DMS79 (cell line): ENCODE measurements around the gene LILRB2.
"Not testable (repeated sequence)": the region's sequence is repeated elsewhere in the genome, so short reads cannot be mapped to it uniquely, and the experiment has no call there.

ENCODE experiments used
- DNase-seq: peaks from one replicate; lab custom pipeline; 2025; lab: John Stamatoyannopoulos, UW

LILRB2 gene

GRCh38 chr19:54272181-54272580, 8.7 kb downstream of the LILRB2 start:
- DNase-seq: not testable (repeated sequence)

DNA sequence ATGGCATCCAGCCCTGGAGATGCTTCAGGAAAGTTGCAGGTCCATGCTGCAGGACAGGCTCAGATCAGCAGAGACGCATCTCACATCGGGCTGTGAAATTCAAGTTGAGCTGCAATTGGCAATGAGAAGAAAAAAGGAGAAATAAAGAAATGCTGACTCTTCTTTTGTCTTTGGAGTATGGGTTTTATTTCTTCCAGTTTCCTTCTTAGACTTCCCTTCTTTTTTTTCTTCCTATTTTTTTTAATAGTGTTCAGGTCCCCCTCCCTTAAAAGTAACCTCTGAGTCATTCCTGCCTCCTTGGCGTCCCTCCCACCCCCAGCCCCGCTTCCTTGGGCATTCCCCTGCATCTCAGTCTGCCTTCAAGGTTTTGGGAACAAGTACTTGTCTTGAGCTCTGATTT, 9.3 kb downstream of the LILRB2 start:
- not testable (repeated sequence) for DNase-seq

DNA sequence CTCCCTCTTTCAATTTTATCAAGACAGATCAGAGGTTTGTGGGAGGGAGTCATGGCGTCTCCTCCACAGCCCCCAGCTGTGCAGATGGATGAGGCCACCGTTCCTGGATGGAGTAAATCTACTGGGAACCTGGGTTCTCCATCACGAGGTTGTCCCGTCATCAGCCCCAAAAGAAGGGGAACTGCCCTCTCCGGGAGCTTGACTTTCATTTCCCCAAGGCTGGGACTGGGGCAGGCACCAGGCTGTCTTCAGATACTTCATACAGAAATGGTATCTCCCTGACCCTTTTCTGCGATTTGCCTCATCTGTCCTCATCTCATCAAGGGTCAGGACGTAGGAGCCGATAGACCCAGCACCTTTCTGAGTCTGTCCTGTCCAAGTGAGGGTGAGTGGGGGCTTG, 9.8 kb downstream of the LILRB2 start:
- no peak for DNase-seq

DNA sequence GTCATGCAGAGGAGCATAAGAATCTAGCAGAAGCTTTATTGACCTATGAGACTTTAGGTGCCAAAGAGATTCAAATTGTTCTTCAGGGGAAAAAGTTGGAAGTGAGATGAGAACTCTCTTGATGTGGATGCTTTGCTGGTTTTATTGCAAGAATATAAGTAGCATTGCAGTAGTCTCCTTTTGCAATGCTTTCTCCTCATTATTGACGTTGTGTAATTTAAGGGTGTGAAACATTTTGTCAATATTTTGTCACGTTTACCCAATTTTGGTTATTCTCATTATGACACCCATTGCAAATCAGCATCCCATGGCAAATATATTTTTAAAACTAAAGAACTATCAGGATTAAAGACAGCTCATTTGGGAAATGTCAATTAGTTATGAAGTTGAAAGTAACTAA, 12.0 kb downstream of the LILRB2 start:
- no peak for DNase-seq

DNA sequence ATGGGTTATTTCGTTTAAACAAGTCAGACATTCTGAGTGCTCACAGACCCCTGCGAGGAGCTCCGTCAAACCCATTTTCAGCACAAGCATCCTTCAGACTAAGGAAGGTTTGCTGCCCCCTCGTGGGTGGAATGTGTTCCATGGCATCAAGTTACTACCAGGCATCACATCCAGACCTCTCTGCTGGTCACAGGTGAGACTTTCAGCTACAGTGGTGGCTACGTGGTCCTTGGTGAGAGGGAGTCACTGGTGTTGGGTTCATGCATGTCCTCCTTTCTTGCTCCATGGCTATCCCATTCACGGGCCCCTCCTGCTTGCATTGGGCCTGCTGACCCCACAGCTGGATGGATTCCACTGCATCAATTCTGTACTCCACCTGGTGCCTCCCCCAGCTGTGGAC, 14.8 kb downstream of the LILRB2 start:
- DNase-seq: peak; percentile 46

DNA sequence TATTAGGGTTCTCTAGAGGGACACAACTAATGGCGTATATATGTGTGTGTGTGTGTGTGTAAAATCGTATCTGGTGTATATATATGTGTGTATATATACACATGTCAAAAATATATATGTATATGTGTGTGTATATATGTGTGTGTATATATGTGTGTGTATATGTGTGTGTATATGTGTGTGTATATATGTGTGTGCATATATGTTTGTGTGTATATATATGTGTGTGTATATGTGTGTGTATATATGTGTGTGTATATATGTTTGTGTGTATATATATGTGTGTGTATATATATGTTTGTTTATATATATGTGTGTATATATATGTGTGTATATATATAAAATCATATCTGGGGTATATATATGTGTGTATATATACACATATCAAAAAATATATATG, 18.4 kb downstream of the LILRB2 start:
- no peak for DNase-seq

DNA sequence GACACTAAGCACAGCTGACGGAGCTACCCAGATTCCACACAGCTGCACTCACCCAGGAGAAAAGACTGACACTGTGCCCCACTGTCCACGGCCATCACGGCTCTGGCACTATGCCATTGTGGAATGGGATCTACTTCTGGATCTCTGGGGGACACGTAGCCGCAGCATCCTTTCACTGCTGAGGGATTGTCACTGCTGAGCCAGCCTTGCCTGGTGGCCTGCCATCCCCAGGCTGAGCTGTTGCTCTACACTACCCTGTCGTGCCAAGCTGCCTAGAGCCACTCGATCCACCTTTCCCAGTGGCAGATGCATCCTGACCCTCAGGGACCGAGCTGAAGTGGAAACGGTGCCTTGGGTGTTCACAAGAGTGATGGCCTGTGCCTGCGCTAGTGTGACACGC, 18.8 kb downstream of the LILRB2 start:
- DNase-seq: no peak

DNA sequence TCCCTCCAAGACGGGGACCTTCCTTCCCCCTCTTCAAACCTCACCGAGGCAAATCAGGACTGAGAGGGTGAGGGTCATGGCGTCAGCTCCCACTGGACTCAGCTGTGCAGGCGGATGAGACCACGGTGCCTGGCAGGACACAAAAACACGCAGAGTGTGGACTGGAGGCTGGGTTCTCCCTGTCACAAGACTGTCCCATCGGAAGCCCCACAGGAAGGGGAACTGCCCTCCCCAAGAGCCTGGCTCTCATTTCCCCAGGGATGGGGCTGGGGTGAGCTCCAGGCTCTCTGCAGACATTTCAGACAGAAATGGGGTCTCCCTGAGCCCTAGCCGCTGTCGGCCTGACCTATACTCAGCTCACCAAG, 23.8 kb downstream of the LILRB2 start, which contains the start of gene LILRB5:
Gene LILRB5, minus strand, starts transcription at position 158 of the 365 bp plus-strand sequence. Its CDS starts 80 bp downstream, at position 78.
- DNase-seq: no peak

- no peak for DNase-seq
Observed at GRCh38 chr19:54256250-54257115, 24.4 kb downstream of the LILRB2 start.

DNA sequence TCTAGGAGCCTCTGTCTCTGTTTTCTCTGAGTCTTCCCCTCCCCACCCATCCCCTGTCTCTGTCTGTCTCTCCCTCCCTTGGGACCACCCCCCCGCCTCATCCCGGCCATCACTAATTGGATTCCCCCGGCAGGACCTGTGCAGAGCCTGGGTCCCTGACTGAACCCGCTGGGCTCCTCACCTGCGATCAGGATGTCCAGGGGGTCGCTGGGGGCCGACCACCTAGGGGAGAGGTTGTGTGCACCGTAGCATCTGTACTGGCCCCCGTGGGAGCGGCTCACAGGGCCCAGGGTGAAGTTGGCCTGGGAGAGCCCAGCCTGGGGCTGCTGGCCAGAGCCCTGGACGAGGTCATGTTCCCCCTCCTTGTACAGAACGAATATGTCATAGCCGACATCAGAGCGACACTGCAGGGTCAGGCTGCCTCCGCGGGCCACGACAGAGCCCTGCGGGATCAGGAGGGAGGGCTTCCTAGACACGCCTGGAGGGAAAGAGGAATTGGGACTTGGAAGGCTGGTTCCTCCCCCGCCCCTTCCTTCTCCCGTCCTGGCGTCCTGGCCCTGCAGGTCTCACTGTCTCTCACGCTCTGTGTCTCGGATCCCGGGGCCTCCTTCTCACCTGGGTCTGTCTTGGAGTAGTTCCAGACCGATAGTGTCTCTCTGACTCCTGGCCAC, 25.7 kb downstream of the LILRB2 start:
- no peak for DNase-seq

DNA sequence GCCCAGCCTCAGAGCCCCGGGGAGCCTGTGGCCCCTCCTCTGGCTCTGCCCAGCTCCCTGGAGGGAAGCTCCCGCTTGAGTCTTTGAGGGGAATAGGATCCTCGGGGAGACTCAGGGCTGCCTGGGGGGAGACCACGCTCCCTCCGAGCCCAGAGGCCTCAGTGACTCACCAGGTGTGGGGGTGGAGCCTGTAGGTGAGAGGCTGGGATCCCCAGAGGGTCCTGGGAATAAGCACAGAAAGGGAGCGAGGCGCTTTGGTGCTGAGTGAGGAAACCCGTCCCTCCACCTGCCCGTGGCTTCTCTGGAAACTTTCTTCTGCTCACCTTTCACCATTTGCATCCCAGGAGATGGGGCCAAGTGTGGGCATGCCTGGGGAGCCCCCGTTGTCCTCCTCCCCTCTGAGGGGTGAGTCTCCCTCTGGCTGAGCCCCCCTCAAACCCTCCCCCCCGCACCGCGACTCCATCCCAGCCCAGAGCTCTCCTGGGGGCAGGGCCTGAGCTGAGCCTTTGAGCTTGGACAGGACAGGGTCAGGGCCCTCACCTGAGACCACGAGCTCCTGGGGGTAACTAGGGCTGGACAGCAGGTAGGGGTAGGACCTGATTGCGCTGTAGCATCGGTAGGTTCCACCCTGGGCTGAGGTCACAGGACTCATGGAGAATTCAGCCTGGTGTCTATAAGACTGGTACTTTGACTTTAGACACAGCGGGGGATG, 26.6 kb downstream of the LILRB2 start:
- no peak for DNase-seq

- no peak for DNase-seq
Observed at GRCh38 chr19:54253331-54254194, 27.3 kb downstream of the LILRB2 start.

DNA sequence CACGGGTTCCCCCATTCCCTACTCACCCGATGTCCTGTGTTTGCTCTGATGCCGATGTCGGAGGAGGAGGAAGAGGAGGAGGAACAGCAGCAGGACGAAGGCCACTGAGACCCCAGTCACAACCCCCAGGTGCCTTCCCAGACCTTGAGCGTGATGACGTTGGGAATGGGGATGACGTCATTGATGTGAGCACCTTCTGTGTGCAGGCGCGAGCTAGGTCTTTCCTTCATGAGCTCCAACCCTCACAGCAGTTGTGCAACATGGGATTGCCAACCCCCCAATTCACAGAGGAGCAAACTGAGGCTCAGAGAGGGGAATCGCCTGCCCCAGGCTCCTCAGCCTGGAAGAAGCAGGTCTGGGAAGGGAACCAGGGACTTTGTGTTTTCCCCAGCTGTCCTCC, 28.1 kb downstream of the LILRB2 start:
- DNase-seq: no peak

- DNase-seq: no peak
Observed at GRCh38 chr19:54252243-54252642, 28.7 kb downstream of the LILRB2 start.

GRCh38 chr19:54248016-54248601, 32.8 kb downstream of the LILRB2 start:
- no peak for DNase-seq

- no peak for DNase-seq
Observed at GRCh38 chr19:54247106-54247930, 33.6 kb downstream of the LILRB2 start.

DNA sequence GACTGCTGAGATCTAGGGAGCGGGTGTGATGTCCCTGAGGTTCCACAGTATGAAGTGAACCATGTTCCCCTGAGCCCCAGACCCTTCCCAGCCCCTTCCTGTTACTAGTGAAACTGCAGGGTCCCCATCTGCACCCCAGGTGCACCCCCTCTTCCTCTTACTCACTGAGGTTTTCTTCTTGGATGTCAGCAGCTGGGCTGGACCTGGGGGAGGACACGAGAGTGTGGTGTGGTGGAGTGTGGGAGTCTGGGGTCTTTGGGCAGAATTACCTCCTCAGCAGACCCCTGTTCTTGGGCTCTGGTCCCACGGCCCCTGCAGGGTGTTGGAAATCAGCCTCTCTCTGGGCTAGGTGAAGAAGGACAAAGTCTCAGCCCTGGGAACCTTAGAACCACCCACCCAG, 35.0 kb downstream of the LILRB2 start:
- no peak for DNase-seq

- DNase-seq: not testable (repeated sequence)
Observed at GRCh38 chr19:54243809-54244208, 37.1 kb downstream of the LILRB2 start.

DNA sequence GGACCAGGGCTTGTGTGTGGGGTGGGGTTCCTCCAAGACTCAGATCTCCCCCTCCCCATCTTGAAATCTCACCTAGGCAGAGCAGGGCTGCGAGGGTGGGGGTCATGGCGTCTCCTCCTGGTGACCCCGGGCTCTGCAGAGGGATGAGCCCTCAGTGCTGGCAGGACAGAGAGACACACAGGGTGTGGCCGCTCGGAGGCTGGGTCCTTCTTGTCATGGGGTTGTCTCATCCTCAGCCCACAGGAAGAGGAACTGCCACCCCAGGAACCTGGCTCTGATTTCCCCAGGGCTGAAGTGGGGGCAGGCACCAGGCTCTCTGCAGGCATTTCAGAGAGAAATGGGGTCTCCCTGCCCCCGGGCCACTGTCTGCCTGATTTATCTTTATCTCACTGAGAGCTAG, 38.3 kb downstream of the LILRB2 start, which contains the start of gene LILRA6:
Gene LILRA6, minus strand, starts transcription at position 145 of the 400 bp plus-strand sequence.
- DNase-seq: not testable (repeated sequence)

GRCh38 chr19:54242234-54242633, 38.7 kb downstream of the LILRB2 start:
- not testable (repeated sequence) for DNase-seq
